NCI-H526 treated with DMSO at 0.1 percent for 48 hours (cell line): ENCODE data around the gene COL11A2.
A peak's percentile ranks its signal among the peaks of the same experiment; 100 is the strongest.

Source experiments
- DNase-seq: peaks from one replicate; lab custom pipeline; 2025; lab: John Stamatoyannopoulos, UW

COL11A2 gene

DNA sequence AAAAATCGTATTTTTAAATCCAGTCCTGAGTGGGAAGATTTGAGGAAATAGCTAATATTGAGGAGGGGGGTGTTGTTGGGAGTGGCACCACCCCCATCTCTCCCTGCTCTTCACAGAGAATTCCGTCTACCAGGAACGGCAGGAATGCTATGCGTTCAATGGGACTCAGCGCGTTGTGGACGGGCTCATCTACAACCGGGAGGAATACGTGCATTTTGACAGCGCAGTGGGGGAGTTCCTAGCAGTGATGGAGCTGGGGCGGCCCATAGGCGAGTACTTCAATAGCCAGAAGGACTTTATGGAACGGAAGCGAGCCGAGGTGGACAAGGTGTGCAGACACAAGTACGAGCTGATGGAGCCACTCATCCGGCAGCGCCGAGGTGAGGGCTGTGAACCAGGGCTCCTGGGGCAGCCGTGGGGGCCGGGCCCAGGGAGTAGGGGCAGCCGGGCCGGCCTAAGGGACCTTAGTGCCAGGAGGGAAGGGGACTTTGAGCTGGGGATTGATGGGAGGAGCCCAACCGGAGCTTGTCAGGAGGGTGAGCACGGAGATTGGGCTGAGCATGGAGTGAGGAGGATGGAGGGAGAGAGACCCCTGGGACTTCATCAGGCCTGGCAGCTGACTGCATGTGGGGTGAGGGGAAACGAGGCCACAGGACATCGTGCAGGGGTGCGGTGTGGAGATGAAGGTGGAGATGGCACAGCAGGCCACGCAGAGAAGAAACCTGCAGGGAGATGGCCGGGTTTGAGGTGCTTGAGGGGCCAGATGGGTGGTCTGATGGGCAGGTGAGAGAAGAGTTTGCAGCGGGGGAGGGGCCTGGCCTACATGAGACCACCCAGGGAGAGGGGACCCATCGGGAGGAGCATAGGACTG lies 75.2 kb downstream of the COL11A2 start:
- DNase-seq, result peak; percentile 87

DNA sequence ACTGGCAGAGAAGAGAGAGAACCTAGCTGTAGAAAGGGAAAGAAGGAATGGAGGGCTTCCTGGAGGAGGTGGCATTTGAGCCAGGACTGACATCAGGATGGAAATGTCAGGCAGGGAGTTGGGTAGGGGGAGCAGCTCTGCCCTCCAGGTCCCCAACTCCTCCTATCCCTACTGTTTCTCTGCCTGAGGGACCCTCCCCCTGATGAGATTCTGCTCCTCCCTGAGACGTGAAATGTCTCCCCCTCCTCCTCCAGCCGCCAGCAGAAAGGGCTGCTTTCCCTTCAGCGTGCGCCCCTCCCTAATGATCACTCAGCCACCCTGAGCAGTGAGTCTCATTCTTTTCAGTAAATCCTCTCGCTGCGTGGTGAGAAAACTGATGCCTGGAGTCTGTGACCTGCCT lies 75.8 kb downstream of the COL11A2 start:
- DNase-seq, result peak; percentile 45

DNA sequence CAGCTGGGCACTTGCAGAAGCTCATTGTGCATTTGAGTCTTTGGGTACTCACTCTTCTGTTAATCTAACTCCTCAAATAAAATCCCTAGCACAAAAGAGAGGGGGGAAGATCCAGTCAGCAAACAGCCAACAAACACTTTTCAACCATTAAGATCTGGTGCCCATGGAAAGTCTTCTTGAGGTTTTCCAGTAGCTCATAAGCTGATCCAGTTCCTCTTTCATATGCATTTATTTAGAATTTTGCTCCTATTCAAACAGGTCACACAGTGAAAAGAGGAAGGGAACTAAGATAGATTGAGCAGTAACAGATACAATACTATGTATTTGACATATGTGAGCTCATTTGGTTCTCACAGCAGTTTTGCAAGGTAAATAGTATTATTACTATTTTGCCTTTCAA lies 77.9 kb downstream of the COL11A2 start:
- no peak for DNase-seq

DNA sequence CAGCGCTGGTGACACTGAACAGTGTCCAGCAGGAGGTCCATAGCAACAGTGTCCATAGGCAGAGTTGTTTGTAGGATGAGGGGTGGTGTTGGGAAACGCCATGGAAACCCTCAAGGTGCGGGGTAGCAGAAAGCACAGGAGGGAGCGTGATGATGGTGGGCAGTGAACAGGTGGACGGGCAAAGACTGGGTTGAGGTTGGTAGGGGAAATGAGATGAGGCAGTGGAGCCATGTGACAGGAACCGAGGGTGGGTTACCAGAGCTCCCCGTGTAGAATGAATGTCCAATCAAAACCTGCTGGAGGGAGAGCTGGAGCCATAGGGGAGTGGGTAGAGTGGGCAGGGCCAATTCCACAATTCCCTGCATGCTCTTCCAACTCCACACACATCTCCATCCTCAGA lies 78.5 kb downstream of the COL11A2 start:
- no peak for DNase-seq
